SK-N-SH treated with all-trans-retinoic acid at 6 μM for 48 hours (cell line): ENCODE data around the gene PARL.

Experiments used
- ATAC-seq: fragments of 200-7000 bp; cut with Tn5 transposase; 3 replicates; pipeline ENCODE4 v1.9.1; 2020; ENCODE audit warnings: mild to moderate bottlenecking, moderate library complexity
- ARNTL ChIP-seq: fragments of 450-650 bp; formaldehyde crosslinking; IDR thresholded peaks from 2 replicates; pipeline ENCODE4 v1.5.0; 2020; ENCODE audit warnings: low read depth, mild to moderate bottlenecking, moderate library complexity, borderline replicate concordance
- BACH2 ChIP-seq: fragments of 250-450 bp; sonication (Bioruptor Pico); IDR thresholded peaks from 2 replicates; pipeline ENCODE4 v1.9.0; 2021; ENCODE audit warnings: mild to moderate bottlenecking, borderline replicate concordance
- CSDC2 ChIP-seq: fragments of 250-450 bp; sonication (Bioruptor Pico); IDR thresholded peaks from 2 replicates; pipeline ENCODE4 v1.5.0; 2020; ENCODE audit warnings: mild to moderate bottlenecking, moderate library complexity
- ESRRG ChIP-seq: fragments of 250-450 bp; sonication (Bioruptor Pico); IDR thresholded peaks from 2 replicates; pipeline ENCODE4 v1.6.1; 2021; ENCODE audit warnings: mild to moderate bottlenecking
- GLIS3 ChIP-seq: fragments of 250-450 bp; sonication (Bioruptor Pico); IDR thresholded peaks from 2 replicates; pipeline ENCODE4 v1.5.0; 2020; ENCODE audit warnings: mild to moderate bottlenecking, moderate library complexity
- ISL1 ChIP-seq: fragments of 250-450 bp; sonication (Bioruptor Pico); IDR thresholded peaks from 2 replicates; pipeline ENCODE4 v2.1.2; 2022; ENCODE audit warnings: mild to moderate bottlenecking, moderate library complexity
- OSR1 ChIP-seq: fragments of 250-450 bp; sonication (Bioruptor Pico); IDR thresholded peaks from 2 replicates; pipeline ENCODE4 v1.8.0; 2022; ENCODE audit warnings: moderate library complexity, mild to moderate bottlenecking, inconsistent platforms
- PPARA ChIP-seq: fragments of 250-450 bp; sonication (Bioruptor Pico); IDR thresholded peaks from 2 replicates; pipeline ENCODE4 v1.5.0; 2020; ENCODE audit warnings: mild to moderate bottlenecking, borderline replicate concordance
- RARB ChIP-seq: fragments of 250-450 bp; sonication (Bioruptor Pico); IDR thresholded peaks from 2 replicates; pipeline ENCODE4 v1.8.0; 2021; ENCODE audit warnings: mild to moderate bottlenecking, moderate library complexity
- SNAI2 ChIP-seq: fragments of 250-450 bp; sonication (Bioruptor Pico); IDR thresholded peaks from 2 replicates; pipeline ENCODE4 v1.5.0; 2020; ENCODE audit warnings: mild to moderate bottlenecking, moderate library complexity
- TCF4 ChIP-seq: fragments of 250-450 bp; sonication (Bioruptor Pico); IDR thresholded peaks from 2 replicates; pipeline ENCODE4 v1.8.0; 2021; ENCODE audit warnings: mild to moderate bottlenecking, moderate library complexity, borderline replicate concordance
- TOX ChIP-seq: fragments of 250-450 bp; sonication (Bioruptor Pico); IDR thresholded peaks from 2 replicates; pipeline ENCODE4 v1.8.0; 2021; ENCODE audit warnings: mild to moderate bottlenecking, moderate library complexity, borderline replicate concordance
- TSHZ2 ChIP-seq: fragments of 250-450 bp; sonication (Bioruptor Pico); IDR thresholded peaks from 2 replicates; pipeline ENCODE4 v1.5.0; 2020; ENCODE audit warnings: mild to moderate bottlenecking, moderate library complexity
- ZC3H10 ChIP-seq: fragments of 250-450 bp; sonication (Bioruptor Pico); IDR thresholded peaks from 2 replicates; pipeline ENCODE4 v1.5.1; 2021; ENCODE audit warnings: mild to moderate bottlenecking, moderate library complexity
- ZFP30 ChIP-seq: fragments of 450-650 bp; formaldehyde crosslinking; IDR thresholded peaks from 2 replicates; pipeline ENCODE4 v1.5.0; 2022; ENCODE audit warnings: mild to moderate bottlenecking, moderate library complexity
- ZNF565 ChIP-seq: fragments of 450-650 bp; formaldehyde crosslinking; conservative IDR thresholded peaks from 2 replicates; pipeline ENCODE4 v1.5.0; 2020; ENCODE audit warnings: low read depth, mild to moderate bottlenecking, moderate library complexity
- ZNF70 ChIP-seq: fragments of 450-650 bp; formaldehyde crosslinking; IDR thresholded peaks from 2 replicates; pipeline ENCODE4 v1.5.0; 2020; ENCODE audit warnings: mild to moderate bottlenecking, moderate library complexity
- ZNF8 ChIP-seq: fragments of 450-650 bp; formaldehyde crosslinking; IDR thresholded peaks from 2 replicates; pipeline ENCODE4 v1.5.0; 2020; ENCODE audit warnings: mild to moderate bottlenecking, moderate library complexity
- TF ChIP-seq, protein P1 (sequence below): fragments of 250-450 bp; sonication (Bioruptor Pico); IDR thresholded peaks from 2 replicates; pipeline ENCODE4 v1.5.1; 2020; ENCODE audit warnings: low read depth, mild to moderate bottlenecking, moderate library complexity
- TF ChIP-seq, protein P2 (sequence below): fragments of 250-450 bp; sonication (Bioruptor Pico); IDR thresholded peaks from 2 replicates; pipeline ENCODE4 v1.5.1; 2021; ENCODE audit warnings: mild to moderate bottlenecking, moderate library complexity
- TF ChIP-seq, protein P3 (sequence below): fragments of 250-450 bp; sonication (Bioruptor Pico); IDR thresholded peaks from 2 replicates; pipeline ENCODE4 v1.8.0; 2020; ENCODE audit warnings: mild to moderate bottlenecking, moderate library complexity, borderline replicate concordance

The PARL gene

DNA sequence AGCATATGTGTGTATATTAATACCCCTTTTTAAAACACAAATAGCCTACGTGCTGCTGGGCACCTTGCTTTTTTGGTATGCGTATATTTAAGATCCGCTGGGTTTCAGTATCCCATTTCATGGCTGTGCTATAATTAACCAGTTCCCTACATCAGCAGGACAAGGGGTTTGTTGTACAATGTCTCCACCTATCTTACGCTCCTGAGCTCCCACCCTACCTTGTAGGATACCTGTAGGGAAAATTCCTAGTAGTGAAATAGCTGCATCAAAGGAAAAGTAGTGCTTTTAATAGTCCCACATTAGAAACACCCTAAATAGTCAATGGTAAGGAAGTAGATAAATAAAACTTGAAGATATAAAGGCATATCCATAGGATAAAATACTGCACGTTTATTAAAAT is 60.7 kb downstream of the PARL start:
- TF ChIP-seq ZC3H10 (CRISPR knock-in tag) (no peak), SNAI2 (CRISPR knock-in tag) (no peak), ZNF565 (CRISPR knock-in tag) (no peak), ESRRG (no peak)
- ATAC-seq: no peak

GRCh38 chr3:183822631-183823030 is 62.0 kb downstream of the PARL start:
- TF ChIP-seq GLIS3 (CRISPR knock-in tag): no peak
- TF ChIP-seq ZNF70 (CRISPR knock-in tag): no peak
- no peak for TF ChIP-seq ZNF565 (CRISPR knock-in tag)
- TF ChIP-seq ZC3H10 (CRISPR knock-in tag): no peak
- TF ChIP-seq, protein P1, sequence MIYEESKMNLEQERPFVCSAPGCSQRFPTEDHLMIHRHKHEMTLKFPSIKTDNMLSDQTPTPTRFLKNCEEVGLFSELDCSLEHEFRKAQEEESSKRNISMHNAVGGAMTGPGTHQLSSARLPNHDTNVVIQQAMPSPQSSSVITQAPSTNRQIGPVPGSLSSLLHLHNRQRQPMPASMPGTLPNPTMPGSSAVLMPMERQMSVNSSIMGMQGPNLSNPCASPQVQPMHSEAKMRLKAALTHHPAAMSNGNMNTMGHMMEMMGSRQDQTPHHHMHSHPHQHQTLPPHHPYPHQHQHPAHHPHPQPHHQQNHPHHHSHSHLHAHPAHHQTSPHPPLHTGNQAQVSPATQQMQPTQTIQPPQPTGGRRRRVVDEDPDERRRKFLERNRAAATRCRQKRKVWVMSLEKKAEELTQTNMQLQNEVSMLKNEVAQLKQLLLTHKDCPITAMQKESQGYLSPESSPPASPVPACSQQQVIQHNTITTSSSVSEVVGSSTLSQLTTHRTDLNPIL (CRISPR knock-in tag): no peak
- TF ChIP-seq CSDC2 (CRISPR knock-in tag): no peak
- no peak for TF ChIP-seq SNAI2 (CRISPR knock-in tag)
- no peak for TF ChIP-seq ZFP30
- TF ChIP-seq TOX: no peak
- no peak for TF ChIP-seq ZNF8
- TF ChIP-seq ISL1: no peak
- no peak for TF ChIP-seq ARNTL (CRISPR knock-in tag)
- TF ChIP-seq PPARA: no peak
- no peak for TF ChIP-seq RARB (CRISPR knock-in tag)
- TF ChIP-seq ESRRG: no peak
- TF ChIP-seq, protein P2, sequence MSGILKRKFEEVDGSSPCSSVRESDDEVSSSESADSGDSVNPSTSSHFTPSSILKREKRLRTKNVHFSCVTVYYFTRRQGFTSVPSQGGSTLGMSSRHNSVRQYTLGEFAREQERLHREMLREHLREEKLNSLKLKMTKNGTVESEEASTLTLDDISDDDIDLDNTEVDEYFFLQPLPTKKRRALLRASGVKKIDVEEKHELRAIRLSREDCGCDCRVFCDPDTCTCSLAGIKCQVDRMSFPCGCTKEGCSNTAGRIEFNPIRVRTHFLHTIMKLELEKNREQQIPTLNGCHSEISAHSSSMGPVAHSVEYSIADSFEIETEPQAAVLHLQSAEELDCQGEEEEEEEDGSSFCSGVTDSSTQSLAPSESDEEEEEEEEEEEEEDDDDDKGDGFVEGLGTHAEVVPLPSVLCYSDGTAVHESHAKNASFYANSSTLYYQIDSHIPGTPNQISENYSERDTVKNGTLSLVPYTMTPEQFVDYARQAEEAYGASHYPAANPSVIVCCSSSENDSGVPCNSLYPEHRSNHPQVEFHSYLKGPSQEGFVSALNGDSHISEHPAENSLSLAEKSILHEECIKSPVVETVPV: no peak
- TF ChIP-seq OSR1 (CRISPR knock-in tag): no peak
- TF ChIP-seq BACH2 (CRISPR knock-in tag): no peak
- no peak for ATAC-seq

GRCh38 chr3:183819831-183820230 is 64.8 kb downstream of the PARL start:
- TF ChIP-seq, protein P2: no peak
- TF ChIP-seq TSHZ2 (CRISPR knock-in tag): no peak
- no peak for TF ChIP-seq ZNF565 (CRISPR knock-in tag)
- no peak for TF ChIP-seq RARB (CRISPR knock-in tag)
- no peak for TF ChIP-seq ESRRG
- no peak for TF ChIP-seq TCF4 (CRISPR knock-in tag)
- no peak for TF ChIP-seq ZNF8
- TF ChIP-seq SNAI2 (CRISPR knock-in tag): no peak
- TF ChIP-seq, protein P3, sequence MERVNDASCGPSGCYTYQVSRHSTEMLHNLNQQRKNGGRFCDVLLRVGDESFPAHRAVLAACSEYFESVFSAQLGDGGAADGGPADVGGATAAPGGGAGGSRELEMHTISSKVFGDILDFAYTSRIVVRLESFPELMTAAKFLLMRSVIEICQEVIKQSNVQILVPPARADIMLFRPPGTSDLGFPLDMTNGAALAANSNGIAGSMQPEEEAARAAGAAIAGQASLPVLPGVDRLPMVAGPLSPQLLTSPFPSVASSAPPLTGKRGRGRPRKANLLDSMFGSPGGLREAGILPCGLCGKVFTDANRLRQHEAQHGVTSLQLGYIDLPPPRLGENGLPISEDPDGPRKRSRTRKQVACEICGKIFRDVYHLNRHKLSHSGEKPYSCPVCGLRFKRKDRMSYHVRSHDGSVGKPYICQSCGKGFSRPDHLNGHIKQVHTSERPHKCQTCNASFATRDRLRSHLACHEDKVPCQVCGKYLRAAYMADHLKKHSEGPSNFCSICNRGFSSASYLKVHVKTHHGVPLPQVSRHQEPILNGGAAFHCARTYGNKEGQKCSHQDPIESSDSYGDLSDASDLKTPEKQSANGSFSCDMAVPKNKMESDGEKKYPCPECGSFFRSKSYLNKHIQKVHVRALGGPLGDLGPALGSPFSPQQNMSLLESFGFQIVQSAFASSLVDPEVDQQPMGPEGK (CRISPR knock-in tag): no peak
- ATAC-seq: no peak
